Adrenal gland (tissue), 5 donors: ENCODE data around the gene TRIM27.

Experiments
- POLR2A ChIP-seq, 2 donors: fragments of 450-650 bp; IDR thresholded peaks; one replicate each; pipeline ENCODE4 v1.6.1; 2017; ENCODE audit warnings: antibody characterized with exemption in 2 of 2, mild to moderate bottlenecking in 2 of 2, moderate library complexity in 1 of 2
- TF ChIP-seq, protein P1 (sequence below), 6 experiments: fragments of 450-650 bp in 4 of 6; fragments of 200-600 bp in 2 of 6; sonication (generic) in 1 of 6; IDR thresholded peaks; 1 replicate in 5 of 6; 2 replicates in 1 of 6; pipeline versions ENCODE4 v1.5.1 to v1.8.0; 2016 to 2021; ENCODE audit warnings: antibody characterized with exemption in 6 of 6, mild to moderate bottlenecking in 2 of 6, moderate library complexity in 1 of 6
- donor health status: DM: no; HTN: no; CAD: no.

DNA sequence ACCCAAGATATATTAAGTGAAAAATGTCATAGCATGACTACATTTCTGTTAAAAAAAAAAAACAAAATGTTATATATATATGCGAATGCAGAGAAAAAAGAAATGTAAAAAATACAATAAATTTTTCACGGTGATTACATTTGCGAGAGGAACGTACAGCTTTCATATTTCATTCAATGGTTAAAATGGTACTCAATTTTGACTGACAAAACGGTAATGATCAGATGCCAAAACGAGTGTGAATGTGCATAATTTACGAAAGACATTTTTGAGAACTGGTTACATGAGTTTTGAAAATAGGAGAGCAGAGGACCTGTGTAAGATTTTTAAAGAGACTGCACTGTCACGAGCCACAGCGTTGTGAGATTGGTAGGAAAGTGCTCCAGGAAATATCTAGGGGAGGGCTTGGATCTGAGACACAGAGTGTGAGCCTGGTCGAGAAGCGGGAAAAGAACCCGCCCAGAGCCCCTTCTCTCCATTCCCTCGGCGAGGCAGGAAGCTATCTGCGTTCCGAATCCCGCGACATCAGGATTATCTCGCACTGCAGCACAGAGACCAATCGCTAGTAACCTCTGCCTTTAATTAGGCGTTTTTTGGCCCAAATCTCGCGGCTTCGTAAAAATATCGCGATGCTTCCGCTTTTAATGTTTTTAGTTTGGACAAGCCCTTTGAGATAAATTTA is 28.5 kb downstream of the TRIM27 start:
- TF ChIP-seq, protein P1, sequence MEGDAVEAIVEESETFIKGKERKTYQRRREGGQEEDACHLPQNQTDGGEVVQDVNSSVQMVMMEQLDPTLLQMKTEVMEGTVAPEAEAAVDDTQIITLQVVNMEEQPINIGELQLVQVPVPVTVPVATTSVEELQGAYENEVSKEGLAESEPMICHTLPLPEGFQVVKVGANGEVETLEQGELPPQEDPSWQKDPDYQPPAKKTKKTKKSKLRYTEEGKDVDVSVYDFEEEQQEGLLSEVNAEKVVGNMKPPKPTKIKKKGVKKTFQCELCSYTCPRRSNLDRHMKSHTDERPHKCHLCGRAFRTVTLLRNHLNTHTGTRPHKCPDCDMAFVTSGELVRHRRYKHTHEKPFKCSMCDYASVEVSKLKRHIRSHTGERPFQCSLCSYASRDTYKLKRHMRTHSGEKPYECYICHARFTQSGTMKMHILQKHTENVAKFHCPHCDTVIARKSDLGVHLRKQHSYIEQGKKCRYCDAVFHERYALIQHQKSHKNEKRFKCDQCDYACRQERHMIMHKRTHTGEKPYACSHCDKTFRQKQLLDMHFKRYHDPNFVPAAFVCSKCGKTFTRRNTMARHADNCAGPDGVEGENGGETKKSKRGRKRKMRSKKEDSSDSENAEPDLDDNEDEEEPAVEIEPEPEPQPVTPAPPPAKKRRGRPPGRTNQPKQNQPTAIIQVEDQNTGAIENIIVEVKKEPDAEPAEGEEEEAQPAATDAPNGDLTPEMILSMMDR (IDR thresholded peaks at IDR 0.05): no peak
- peak; percentile 52 to 80 for TF ChIP-seq POLR2A (IDR thresholded peaks at IDR 0.05)
